Progenitor cell of endocrine pancreas (in vitro differentiated cells): ENCODE data around the gene ODC1. TPM values are rescaled to one million over a fixed set of nuclear protein-coding genes. Genes with fewer than 3 reads are reported as not detected.

Source experiments
- DNase-seq: peaks from one replicate; pipeline ENCODE4 v3.0.0; 2021; ENCODE audit warnings: low spot score; ENCODE audit not compliant: unreplicated experiment
- H3K27ac Mint-ChIP-seq: 2 replicates; pipeline ENCODE4 v1.8.0; 2021; ENCODE audit warnings: mild to moderate bottlenecking, moderate library complexity, mixed read lengths
- H3K27me3 Mint-ChIP-seq: 2 replicates; pipeline ENCODE4 v1.8.0; 2021; ENCODE audit warnings: mixed read lengths
- H3K36me3 Mint-ChIP-seq: 2 replicates; pipeline ENCODE4 v1.8.0; 2022; ENCODE audit warnings: mixed read lengths; ENCODE audit not compliant: insufficient read depth
- H3K4me1 Mint-ChIP-seq: 2 replicates; pipeline ENCODE4 v1.8.0; 2021; ENCODE audit warnings: low read depth, mixed read lengths
- H3K4me3 Mint-ChIP-seq: 2 replicates; pipeline ENCODE4 v1.8.0; 2021; ENCODE audit warnings: low read depth, mild to moderate bottlenecking, moderate library complexity, mixed read lengths
- H3K9me3 Mint-ChIP-seq: 2 replicates; pipeline ENCODE4 v1.8.0; 2021; ENCODE audit warnings: low read depth, mixed read lengths
- CTCF ChIP-seq: fragments of 200-600 bp; sonication (generic); IDR thresholded peaks from one replicate; pipeline ENCODE4 v1.5.0; 2021; ENCODE audit warnings: antibody characterized with exemption, mild to moderate bottlenecking; ENCODE audit not compliant: unreplicated experiment
- total RNA-seq: library from RNA; stranded (reverse); gene quantifications from 2 replicates; pipeline ENCODE4 v1.2.1, GENCODE V29; 2021

ODC1 gene
- total RNA-seq, 1 donor from 2014 or later: 252 TPM

- no peak for TF ChIP-seq CTCF
- no peak for DNase-seq
- H3K36me3 Mint-ChIP-seq: peaks cover 4% of the 10 kb centered on the region
- peaks cover 3% of the 10 kb centered on the region for H3K4me1 Mint-ChIP-seq
- H3K27me3 Mint-ChIP-seq: no peaks in the 10 kb centered on the region
- H3K27ac Mint-ChIP-seq: peak overlapping the region; percentile 56
- H3K4me3 Mint-ChIP-seq: no peak overlapping the region
- no peaks in the 10 kb centered on the region for H3K9me3 Mint-ChIP-seq
Observed at GRCh38 chr2:10400002-10400401, 48.1 kb downstream of the ODC1 start.

GRCh38 chr2:10399358-10399757 lies 48.8 kb downstream of the ODC1 start:
- Mint-ChIP-seq H3K4me3 (no peak overlapping the region), H3K4me1 (peaks cover 3% of the 10 kb centered on the region), H3K27ac (no peak overlapping the region), H3K36me3 (peaks cover 4% of the 10 kb centered on the region), H3K27me3 (no peaks in the 10 kb centered on the region), H3K9me3 (no peaks in the 10 kb centered on the region)
- no peak for TF ChIP-seq CTCF
- DNase-seq: no peak

GRCh38 chr2:10398496-10398895 lies 49.6 kb downstream of the ODC1 start:
- no peak for DNase-seq
- peaks cover 4% of the 10 kb centered on the region for H3K36me3 Mint-ChIP-seq
- peaks cover 3% of the 10 kb centered on the region for H3K4me1 Mint-ChIP-seq
- no peak overlapping the region for H3K4me3 Mint-ChIP-seq
- peak overlapping the region; percentile 96 for H3K27ac Mint-ChIP-seq
- TF ChIP-seq CTCF: no peak
- no peaks in the 10 kb centered on the region for H3K27me3 Mint-ChIP-seq
- no peaks in the 10 kb centered on the region for H3K9me3 Mint-ChIP-seq

- no peak overlapping the region for H3K4me3 Mint-ChIP-seq
- no peak for TF ChIP-seq CTCF
- peaks cover 4% of the 10 kb centered on the region for H3K36me3 Mint-ChIP-seq
- H3K9me3 Mint-ChIP-seq: no peaks in the 10 kb centered on the region
- H3K27ac Mint-ChIP-seq: no peak overlapping the region
- H3K27me3 Mint-ChIP-seq: no peaks in the 10 kb centered on the region
- H3K4me1 Mint-ChIP-seq: peaks cover 3% of the 10 kb centered on the region
- no peak for DNase-seq
Observed at GRCh38 chr2:10397878-10398277, 50.2 kb downstream of the ODC1 start.

- DNase-seq: no peak
- TF ChIP-seq CTCF: no peak
- Mint-ChIP-seq H3K27me3 (no peaks in the 10 kb centered on the region), H3K36me3 (peaks cover 4% of the 10 kb centered on the region), H3K4me1 (peaks cover 5% of the 10 kb centered on the region), H3K9me3 (no peaks in the 10 kb centered on the region), H3K27ac (no peak overlapping the region), H3K4me3 (no peak overlapping the region)
Observed at GRCh38 chr2:10397297-10397875, 50.7 kb downstream of the ODC1 start.
